Fibroblast of mammary gland (primary cell): ENCODE results near the gene STXBP4.
A peak's percentile ranks its signal among the peaks of the same experiment; 100 is the strongest.

ENCODE experiments used
- DNase-seq: peaks from one replicate; pipeline ENCODE4 v3.0.0-alpha.2; 2010; ENCODE audit warnings: low read depth
- H3K4me3 ChIP-seq: 2 replicates; pipeline ENCODE4 v1.5.1; 2011; ENCODE audit warnings: low read depth, mild to moderate bottlenecking, low read length, moderate library complexity; ENCODE audit not compliant: control insufficient read depth
- CTCF ChIP-seq: conservative IDR thresholded peaks from 2 replicates; pipeline ENCODE4 v1.5.1; 2011; ENCODE audit warnings: low read depth, low read length, inconsistent platforms; ENCODE audit not compliant: control insufficient read depth, insufficient read depth

Gene STXBP4

GRCh38 chr17:55090079-55090492 is 121.5 kb downstream of the STXBP4 start:
- TF ChIP-seq CTCF: no peak
- DNase-seq: peak; percentile 33
- no peak overlapping the region for H3K4me3 ChIP-seq

- peak; percentile 8 for DNase-seq
- TF ChIP-seq CTCF: no peak
Observed at GRCh38 chr17:55093353-55093752, 124.8 kb downstream of the STXBP4 start.

GRCh38 chr17:55098765-55099164 is 130.2 kb downstream of the STXBP4 start:
- TF ChIP-seq CTCF: no peak
- DNase-seq: no peak
- H3K4me3 ChIP-seq: no peak overlapping the region

More at GRCh38 chr17:55093353-55093752, 124.8 kb downstream of the STXBP4 start:
- no peak overlapping the region for H3K4me3 ChIP-seq

- H3K4me3 ChIP-seq: no peak overlapping the region
- no peak for TF ChIP-seq CTCF
- DNase-seq: no peak
Observed at GRCh38 chr17:55110521-55110920, 142.0 kb downstream of the STXBP4 start.

- no peak overlapping the region for H3K4me3 ChIP-seq
- no peak for DNase-seq
- TF ChIP-seq CTCF: no peak
Observed at GRCh38 chr17:55114283-55114682, 145.7 kb downstream of the STXBP4 start.

- DNase-seq: no peak
- no peak for TF ChIP-seq CTCF
- H3K4me3 ChIP-seq: no peak overlapping the region
Observed at GRCh38 chr17:55116440-55116914, 147.9 kb downstream of the STXBP4 start.

- peak; percentile 28 for DNase-seq
- TF ChIP-seq CTCF: no peak
- H3K4me3 ChIP-seq: no peak overlapping the region
Observed at GRCh38 chr17:55117164-55117563, 148.6 kb downstream of the STXBP4 start.
